Endothelial cell of umbilical vein (primary cell): Measurements from ENCODE around the gene GPR18. TPM values are rescaled to one million over a fixed set of nuclear protein-coding genes. Genes with fewer than 3 reads are reported as not detected.

Source experiments
- BruUV-seq: library from RNA; stranded (reverse); fragments of 400-500 nt; replicated peaks from 2 replicates; lab custom pipeline; 2021; lab: Mats Ljungman, UMichigan
- CTCF ChIA-PET: fragments of 300-600, 350-600 bp; sonication (Branson Sonifier 250); formaldehyde crosslinking; loops from one replicate; lab custom pipeline; 2021; ENCODE audit warnings: antibody characterized with exemption, inconsistent platforms; lab: Charles Lee
- POLR2A ChIA-PET: fragments of 300-600, 350-600 bp; sonication (Branson Sonifier 250); formaldehyde crosslinking; loops from one replicate; lab custom pipeline; 2021; ENCODE audit warnings: antibody characterized with exemption, inconsistent platforms; lab: Charles Lee
- DNase-seq: peaks from one replicate; pipeline ENCODE4 v3.0.0-alpha.2; 2011; ENCODE audit warnings: low read depth, low spot score
- FAIRE-seq: peaks from 2 replicates; lab custom pipeline; 2011; peaks lifted over from hg19 to GRCh38; lab: Jason Lieb, UNC
- H2AFZ ChIP-seq: 2 replicates; pipeline ENCODE4 v1.6.0; 2012; ENCODE audit warnings: low read depth, low read length, control low read depth, inconsistent platforms
- H3K27ac ChIP-seq: 2 replicates; pipeline ENCODE4 v1.5.1; 2011; ENCODE audit warnings: low read depth, mild to moderate bottlenecking, control low read depth, low read length, moderate library complexity; ENCODE audit not compliant: insufficient read depth
- H3K27me3 ChIP-seq, 2 experiments: 2 replicates each; pipeline versions ENCODE4 v1.6.0 to v1.6.1; 2011; ENCODE audit warnings: low read length in 2 of 2, mixed read lengths in 1 of 2; ENCODE audit not compliant: control insufficient read depth in 2 of 2, insufficient read depth in 2 of 2
- H3K36me3 ChIP-seq, 2 experiments: 2 replicates in 1 of 2; 3 replicates in 1 of 2; pipeline ENCODE4 v1.5.1; 2011; ENCODE audit warnings: low read length in 2 of 2, mild to moderate bottlenecking in 1 of 2, moderate library complexity in 1 of 2; ENCODE audit not compliant: control insufficient read depth in 2 of 2, insufficient read depth in 2 of 2; ENCODE audit errors: extremely low read depth in 1 of 2
- H3K4me1 ChIP-seq: 3 replicates; pipeline ENCODE4 v1.5.1; 2011; ENCODE audit warnings: mild to moderate bottlenecking, low read length; ENCODE audit not compliant: control insufficient read depth, insufficient read depth; ENCODE audit errors: extremely low read depth
- H3K4me2 ChIP-seq: 2 replicates; pipeline ENCODE4 v1.6.1; 2011; ENCODE audit warnings: low read length, control low read depth, mixed read lengths; ENCODE audit not compliant: insufficient read depth
- H3K4me3 ChIP-seq, 3 experiments: fragments of 200-600 bp in 1 of 3; sonication (generic), shearing (Covaris generic) in 1 of 3; replicated peaks in 1 of 3; 2 replicates each; pipeline ENCODE4 v1.5.1; 2011 to 2016; ENCODE audit warnings: control low read depth in 3 of 3, low read length in 3 of 3, mild to moderate bottlenecking in 2 of 3, inconsistent platforms in 1 of 3, low read depth in 1 of 3, moderate library complexity in 1 of 3; ENCODE audit not compliant: insufficient read depth in 1 of 3
- H3K79me2 ChIP-seq: 2 replicates; pipeline ENCODE4 v1.6.0; 2012; ENCODE audit warnings: low read length, inconsistent platforms; ENCODE audit not compliant: control insufficient read depth, insufficient read depth
- H3K9ac ChIP-seq: replicated peaks from 2 replicates; pipeline ENCODE3; 2011; ENCODE audit warnings: low read length, control low read depth; ENCODE audit not compliant: insufficient read depth; ENCODE audit errors: extremely low read depth
- H3K9me1 ChIP-seq: replicated peaks from 3 replicates; pipeline ENCODE4 v1.6.0; 2011; ENCODE audit warnings: mild to moderate bottlenecking, low read length; ENCODE audit not compliant: control insufficient read depth, insufficient read depth; ENCODE audit errors: extremely low read depth
- H3K9me3 ChIP-seq: replicated peaks from 2 replicates; pipeline ENCODE4 v1.5.1; 2012; ENCODE audit warnings: low read length, inconsistent platforms; ENCODE audit not compliant: control insufficient read depth, insufficient read depth
- H4K20me1 ChIP-seq: replicated peaks from 2 replicates; pipeline ENCODE3; 2011; ENCODE audit warnings: mild to moderate bottlenecking, low read length; ENCODE audit not compliant: control insufficient read depth, insufficient read depth; ENCODE audit errors: extremely low read depth
- EZH2 ChIP-seq: IDR thresholded peaks from 2 replicates; pipeline ENCODE4 v1.6.1; 2012; ENCODE audit warnings: borderline replicate concordance, low read depth, mild to moderate bottlenecking, moderate library complexity, low read length, inconsistent platforms; ENCODE audit not compliant: severe bottlenecking
- FOS ChIP-seq: IDR thresholded peaks from 2 replicates; pipeline ENCODE4 v1.6.1; 2011; ENCODE audit warnings: mild to moderate bottlenecking, low read length, moderate library complexity, borderline replicate concordance; ENCODE audit not compliant: insufficient read depth
- GATA2 ChIP-seq: IDR thresholded peaks from 2 replicates; pipeline ENCODE4 v1.7.0; 2011; ENCODE audit warnings: low read depth, mild to moderate bottlenecking, moderate library complexity, mixed read lengths, low read length; ENCODE audit not compliant: insufficient read length, insufficient read depth
- JUN ChIP-seq: IDR thresholded peaks from 2 replicates; pipeline ENCODE4 v1.6.1; 2011; ENCODE audit warnings: borderline replicate concordance, low read depth; ENCODE audit not compliant: insufficient read length, insufficient read depth
- MYC ChIP-seq: IDR thresholded peaks from one replicate; pipeline ENCODE4 v1.6.1; 2011; ENCODE audit warnings: mild to moderate bottlenecking, low read depth, low read length
- POLR2A ChIP-seq: IDR thresholded peaks from 2 replicates; pipeline ENCODE4 v1.6.1; 2012; ENCODE audit warnings: low read depth, mild to moderate bottlenecking, control low read depth, low read length
- dilution Hi-C: fragments of 300-500 bp; cut with MboI; formaldehyde crosslinking; loops from one replicate; pipeline ENCODE4 v1.15.0; 2019; ENCODE audit warnings: low sequenced_read_pairs; ENCODE audit not compliant: extremely low pct_ligation_motif_present
- intact Hi-C: fragments of 100-400 bp; cut with micrococcal nuclease; formaldehyde crosslinking; loops from one replicate; pipeline ENCODE4 v1.10.0; 2022
- polyA plus RNA-seq, 4 experiments: library from polyadenylated mRNA; depleted of rRNA in 3 of 4; stranded (reverse) in 3 of 4; unstranded in 1 of 4; fragments of >200 nt; gene quantifications; 2 replicates each; pipeline versions ENCODE4 v1.2.1 to v1.2.3, GENCODE V29; 2011 to 2012; ENCODE audit warnings: missing spikeins in 1 of 4
- total RNA-seq: library from RNA; stranded (reverse); gene quantifications from 2 replicates; pipeline ENCODE4 v1.2.3, GENCODE V29; 2021
- TF ChIP-seq, protein P1 (sequence below): IDR thresholded peaks from 2 replicates; pipeline ENCODE4 v1.6.1; 2011; ENCODE audit not compliant: insufficient read depth, insufficient read length
- TF ChIP-seq, protein P2 (sequence below), 2 donors: IDR thresholded peaks; 1 replicate in 1 of 2; 2 replicates in 1 of 2; pipeline ENCODE4 v1.5.1; 2011; ENCODE audit warnings: low read length in 2 of 2, mild to moderate bottlenecking in 2 of 2, moderate library complexity in 2 of 2, control low read depth in 1 of 2, inconsistent platforms in 1 of 2, low read depth in 1 of 2; ENCODE audit not compliant: insufficient read depth in 1 of 2; ENCODE audit errors: extremely low read depth in 1 of 2

The GPR18 gene
- total and polyA plus RNA-seq, 2 donors (not counting 3 experiments of a cell fraction or from before 2014, with no cell fraction given) = not detected

DNA sequence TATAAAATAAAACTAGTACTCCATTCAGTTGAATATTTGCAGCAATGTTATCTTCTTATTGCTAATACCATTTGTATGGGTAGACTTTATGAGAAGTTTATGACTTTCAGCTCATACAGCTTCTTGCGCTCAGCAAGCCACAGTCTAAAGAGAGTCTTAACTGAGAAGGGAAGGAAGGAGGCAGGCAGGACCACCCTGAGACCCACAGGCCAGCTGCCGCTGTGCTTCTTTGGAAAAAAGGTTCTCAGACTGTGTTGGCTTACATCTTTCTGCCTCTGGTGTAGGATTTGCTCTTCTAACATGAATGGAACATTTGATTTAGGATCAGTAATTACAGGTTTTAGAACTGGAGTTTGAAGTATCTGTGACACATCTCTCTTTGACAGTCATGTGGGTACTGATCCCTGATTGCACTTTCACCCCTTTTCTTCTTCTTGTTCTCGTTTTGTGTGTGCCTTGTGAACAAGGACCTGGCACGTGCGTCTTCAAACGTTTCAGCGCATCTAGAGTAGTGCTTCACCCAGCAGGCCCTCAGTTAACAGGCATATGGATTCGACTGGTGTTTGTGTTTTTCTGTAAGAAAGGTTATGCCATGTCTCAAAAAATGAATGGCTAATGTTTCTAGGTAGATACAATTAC is 7.1 kb upstream of the GPR18 start:
- intact Hi-C loops = loop anchor here (2.0 to 10.0 kb wide), 3 partner anchors 64 to 230 kb away; partner anchors contain the start of gene UBAC2
- no TSS peak for BruUV-seq
- Histone ChIP-seq H3K9ac (no peak overlapping the region), H3K9me3 (no peaks in the 10 kb centered on the region), H3K27me3 (no peaks in the 10 kb centered on the region), H3K27ac (no peak overlapping the region), H3K4me1 (peaks cover 9% of the 10 kb centered on the region), H3K4me2 (no peak overlapping the region), H3K9me1 (no peaks in the 10 kb centered on the region), H2AFZ (no peak overlapping the region), H4K20me1 (no peaks in the 10 kb centered on the region), H3K4me3 (no peak overlapping the region), H3K36me3 (peaks cover 0 to 2% of the 10 kb centered on the region in 2 experiments), H3K79me2 (no peaks in the 10 kb centered on the region)
- POLR2A ChIA-PET = no interaction called here
- dilution Hi-C loops = loop anchor here (25.0 kb wide), 1 partner anchor 103 kb away; no protein-coding TSS in a partner anchor
- FAIRE-seq = no peak
- TF ChIP-seq, protein P1, sequence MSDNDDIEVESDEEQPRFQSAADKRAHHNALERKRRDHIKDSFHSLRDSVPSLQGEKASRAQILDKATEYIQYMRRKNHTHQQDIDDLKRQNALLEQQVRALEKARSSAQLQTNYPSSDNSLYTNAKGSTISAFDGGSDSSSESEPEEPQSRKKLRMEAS = no peak
- TF ChIP-seq EZH2 (no peak), MYC (no peak), GATA2 (no peak), POLR2A (no peak), JUN (no peak)
- CTCF ChIA-PET = interaction anchor here (0.6 to 9.8 kb wide), 34 partner anchors 8 to 469 kb away, joined by 3 to 289 read pairs (median 4); partner anchors contain the start of gene UBAC2
- no peak for DNase-seq

DNA sequence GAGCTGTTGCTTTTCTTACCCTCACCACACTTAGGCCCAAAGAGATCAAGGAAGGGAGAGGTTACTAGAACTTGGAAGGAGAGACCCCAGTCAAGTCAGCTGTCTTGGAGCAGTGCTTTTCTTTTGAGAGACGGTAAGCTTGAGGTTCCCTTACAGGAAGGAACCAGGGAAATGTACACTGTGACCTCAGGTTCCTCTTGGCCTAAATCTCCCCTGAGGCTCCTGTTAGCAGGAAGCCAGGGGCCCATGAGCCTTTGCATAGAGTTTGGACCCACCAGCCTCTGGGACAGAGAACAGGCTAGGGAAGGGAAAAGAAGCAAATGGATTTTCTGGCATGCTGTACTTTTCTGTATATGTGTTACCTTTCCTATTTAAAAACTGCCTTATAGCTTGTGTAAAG is 5.9 kb upstream of the GPR18 start:
- Histone ChIP-seq H3K4me3 (no peak overlapping the region), H3K79me2 (no peaks in the 10 kb centered on the region), H3K36me3 (peaks cover 0 to 2% of the 10 kb centered on the region in 2 experiments), H3K27me3 (no peaks in the 10 kb centered on the region), H3K27ac (peak overlapping the region; percentile 12), H3K9me3 (no peaks in the 10 kb centered on the region), H3K4me1 (peaks cover 9% of the 10 kb centered on the region), H4K20me1 (no peaks in the 10 kb centered on the region), H3K9me1 (no peaks in the 10 kb centered on the region), H3K9ac (no peak overlapping the region), H3K4me2 (peak overlapping the region; percentile 21), H2AFZ (no peak overlapping the region)
- DNase-seq (peak; percentile 19), FAIRE-seq (peak; percentile 43)
- ChIA-PET POLR2A (no interaction called here), CTCF (interaction anchor here (0.7 to 9.8 kb wide), 8 partner anchors 11 to 424 kb away, joined by 3 to 213 read pairs (median 3); partner anchors contain the start of gene UBAC2)
- dilution Hi-C loops = loop anchor here (25.0 kb wide), 1 partner anchor 102 kb away; no protein-coding TSS in a partner anchor
- no TSS peak for BruUV-seq
- TF ChIP-seq, protein P2, sequence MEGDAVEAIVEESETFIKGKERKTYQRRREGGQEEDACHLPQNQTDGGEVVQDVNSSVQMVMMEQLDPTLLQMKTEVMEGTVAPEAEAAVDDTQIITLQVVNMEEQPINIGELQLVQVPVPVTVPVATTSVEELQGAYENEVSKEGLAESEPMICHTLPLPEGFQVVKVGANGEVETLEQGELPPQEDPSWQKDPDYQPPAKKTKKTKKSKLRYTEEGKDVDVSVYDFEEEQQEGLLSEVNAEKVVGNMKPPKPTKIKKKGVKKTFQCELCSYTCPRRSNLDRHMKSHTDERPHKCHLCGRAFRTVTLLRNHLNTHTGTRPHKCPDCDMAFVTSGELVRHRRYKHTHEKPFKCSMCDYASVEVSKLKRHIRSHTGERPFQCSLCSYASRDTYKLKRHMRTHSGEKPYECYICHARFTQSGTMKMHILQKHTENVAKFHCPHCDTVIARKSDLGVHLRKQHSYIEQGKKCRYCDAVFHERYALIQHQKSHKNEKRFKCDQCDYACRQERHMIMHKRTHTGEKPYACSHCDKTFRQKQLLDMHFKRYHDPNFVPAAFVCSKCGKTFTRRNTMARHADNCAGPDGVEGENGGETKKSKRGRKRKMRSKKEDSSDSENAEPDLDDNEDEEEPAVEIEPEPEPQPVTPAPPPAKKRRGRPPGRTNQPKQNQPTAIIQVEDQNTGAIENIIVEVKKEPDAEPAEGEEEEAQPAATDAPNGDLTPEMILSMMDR (IDR thresholded peaks at IDR 0.05; ENCODE audit: extremely low read depth in 1 of 2, insufficient read depth in 1 of 2, low read depth in 1 of 2, low read length in 2 of 2) = no peak
- TF ChIP-seq, protein P1 = no peak
- TF ChIP-seq JUN (no peak), MYC (no peak), FOS (no peak), POLR2A (no peak), GATA2 (no peak), EZH2 (no peak)
- intact Hi-C loops = loop anchor here (2.0 to 10.0 kb wide), 3 partner anchors 63 to 229 kb away; partner anchors contain the start of gene UBAC2
